GM12878 (cell line): ENCODE measurements around the gene AGAP1. TPM values are rescaled to one million over a fixed set of nuclear protein-coding genes. Genes with fewer than 3 reads are reported as not detected.

Experiments
- ATAC-seq: fragments of 200-7000 bp; cut with Tn5 transposase; 3 replicates; pipeline ENCODE4 v1.9.1; 2020; ENCODE audit warnings: mild to moderate bottlenecking, moderate library complexity
- BruUV-seq: library from RNA; stranded (reverse); fragments of 400-500 nt; replicated peaks from 2 replicates; lab custom pipeline; 2021; lab: Mats Ljungman, UMichigan
- CTCF ChIA-PET: fragments of 300-600 bp; sonication (Branson Sonifier 250); formaldehyde crosslinking; extraction: SDS; loops from one replicate; lab custom pipeline; 2021; ENCODE audit warnings: inconsistent platforms; lab: Yijun Ruan, JAX
- POLR2A ChIA-PET: fragments of 350-600 bp; formaldehyde crosslinking; extraction: SDS; loops from one replicate; lab custom pipeline; 2021; ENCODE audit warnings: inconsistent platforms; lab: Charles Lee
- RAD21 ChIA-PET: fragments of 300-600 bp; sonication (Branson Sonifier 250); formaldehyde crosslinking; loops from one replicate; lab custom pipeline; 2023; ENCODE audit warnings: antibody characterized with exemption; ENCODE audit not compliant: unreplicated experiment; lab: Charles Lee
- SMC1A ChIA-PET: fragments of 300-600 bp; sonication (Branson Sonifier 250); formaldehyde crosslinking; loops from one replicate; lab custom pipeline; 2023; ENCODE audit not compliant: unreplicated experiment, uncharacterized antibody; lab: Charles Lee
- DNase-seq: peaks from one replicate; pipeline ENCODE4 v3.0.0-alpha.2; 2011; ENCODE audit warnings: low read depth, low spot score
- FAIRE-seq: peaks from 3 replicates; lab custom pipeline; 2011; peaks lifted over from hg19 to GRCh38; lab: Jason Lieb, UNC
- H2AFZ ChIP-seq: 2 replicates; pipeline ENCODE4 v1.6.0; 2011; ENCODE audit warnings: low read depth, low read length, control low read depth; ENCODE audit not compliant: control insufficient read depth
- H3K27ac ChIP-seq: 2 replicates; pipeline ENCODE4 v1.5.1; 2011; ENCODE audit warnings: control low read depth; ENCODE audit not compliant: control insufficient read depth, insufficient read depth
- H3K27me3 ChIP-seq, 2 experiments: replicated peaks in 1 of 2; 2 replicates each; pipeline versions ENCODE4 v1.6.0 to v1.6.1; 2011; ENCODE audit warnings: low read length in 1 of 2; ENCODE audit not compliant: control insufficient read depth in 2 of 2, insufficient read depth in 2 of 2
- H3K36me3 ChIP-seq, 2 experiments: 2 replicates each; pipeline ENCODE4 v1.5.1; 2011; ENCODE audit warnings: low read length in 1 of 2; ENCODE audit not compliant: control insufficient read depth in 2 of 2, insufficient read depth in 2 of 2
- H3K4me1 ChIP-seq: 2 replicates; pipeline ENCODE4 v1.6.1; 2011; ENCODE audit warnings: mild to moderate bottlenecking, low read length, moderate library complexity, mixed read lengths; ENCODE audit not compliant: control insufficient read depth, insufficient read depth
- H3K4me2 ChIP-seq: 2 replicates; pipeline ENCODE4 v1.6.0; 2011; ENCODE audit warnings: control low read depth; ENCODE audit not compliant: control insufficient read depth, insufficient read depth
- H3K4me3 ChIP-seq: fragments of 200-600 bp; sonication (generic); 2 replicates; pipeline ENCODE4 v1.5.1; 2016
- H3K79me2 ChIP-seq: 2 replicates; pipeline ENCODE4 v1.6.0; 2011; ENCODE audit warnings: low read length; ENCODE audit not compliant: control insufficient read depth, insufficient read depth
- H3K9ac ChIP-seq: 2 replicates; pipeline ENCODE4 v1.8.0; 2011; ENCODE audit warnings: low read length, control low read depth, mixed read lengths; ENCODE audit not compliant: control insufficient read depth, insufficient read depth
- H3K9me3 ChIP-seq: replicated peaks from 3 replicates; pipeline ENCODE4 v1.5.1; 2011; ENCODE audit warnings: mild to moderate bottlenecking, low read length; ENCODE audit not compliant: control insufficient read depth, insufficient read depth
- H4K20me1 ChIP-seq: 2 replicates; pipeline ENCODE4 v1.6.0; 2011; ENCODE audit not compliant: control insufficient read depth, insufficient read depth
- BMI1 ChIP-seq: fragments of 450-650 bp; IDR thresholded peaks from 2 replicates; pipeline ENCODE4 v1.6.1; 2016; ENCODE audit warnings: mild to moderate bottlenecking, moderate library complexity, borderline replicate concordance
- E2F8 ChIP-seq: fragments of 450-650 bp; IDR thresholded peaks from 2 replicates; pipeline ENCODE4 v1.6.1; 2018; ENCODE audit warnings: mild to moderate bottlenecking, low read depth, moderate library complexity; ENCODE audit not compliant: partially characterized antibody
- ELK1 ChIP-seq: IDR thresholded peaks from 2 replicates; pipeline ENCODE4 v1.6.1; 2012; ENCODE audit warnings: low read depth, low read length, improper control_type of control experiment
- FOS ChIP-seq: IDR thresholded peaks from 3 replicates; pipeline ENCODE4 v1.6.1; 2011; ENCODE audit warnings: borderline replicate concordance; ENCODE audit not compliant: insufficient read length; ENCODE audit errors: extremely low read depth
- HSF1 ChIP-seq: fragments of 150-350 bp; IDR thresholded peaks from 2 replicates; pipeline ENCODE4 v1.6.1; 2014; ENCODE audit warnings: mild to moderate bottlenecking, low read depth, low read length
- MAX ChIP-seq: IDR thresholded peaks from 2 replicates; pipeline ENCODE4 v1.6.1; 2012; ENCODE audit warnings: low read depth, low read length, improper control_type of control experiment
- NFYB ChIP-seq: IDR thresholded peaks from 2 replicates; pipeline ENCODE4 v1.6.1; 2011; ENCODE audit warnings: low read depth, mild to moderate bottlenecking, low read length, improper control_type of control experiment, moderate library complexity; ENCODE audit not compliant: insufficient read depth
- NR2F1 ChIP-seq: fragments of 450-650 bp; conservative IDR thresholded peaks from 2 replicates; pipeline ENCODE4 v1.6.1; 2017; ENCODE audit warnings: mild to moderate bottlenecking
- PAX5 ChIP-seq: IDR thresholded peaks from 2 replicates; pipeline ENCODE4 v1.6.1; 2011; ENCODE audit warnings: low read depth, low read length, borderline replicate concordance
- PBX3 ChIP-seq: IDR thresholded peaks from 2 replicates; pipeline ENCODE4 v1.6.1; 2011; ENCODE audit warnings: mild to moderate bottlenecking, low read depth, low read length, moderate library complexity; ENCODE audit not compliant: insufficient replicate concordance
- SP1 ChIP-seq: IDR thresholded peaks from one replicate; pipeline ENCODE4 v1.6.1; 2011; ENCODE audit warnings: low read depth, low read length
- STAT3 ChIP-seq: IDR thresholded peaks from 2 replicates; pipeline ENCODE4 v1.6.1; 2011; ENCODE audit warnings: low read depth, low read length, improper control_type of control experiment
- TCF7 ChIP-seq: IDR thresholded peaks from 2 replicates; pipeline ENCODE4 v1.6.1; 2014; ENCODE audit warnings: antibody characterized with exemption, borderline replicate concordance
- ZBED1 ChIP-seq: IDR thresholded peaks from 2 replicates; pipeline ENCODE4 v1.6.1; 2016; ENCODE audit warnings: borderline replicate concordance
- ZZZ3 ChIP-seq: IDR thresholded peaks from 2 replicates; pipeline ENCODE4 v1.6.1; 2011; ENCODE audit warnings: low read depth; ENCODE audit not compliant: control insufficient read depth, insufficient read length
- whole genome bisulfite sequencing: methylation state at CpG from one replicate; pipeline ENCODE4 v1.1.6; 2016; ENCODE audit warnings: low lambda C conversion rate; ENCODE audit not compliant: insufficient replicate concordance, insufficient coverage; ENCODE audit errors: missing lambda C conversion rate; 5-methylcytosine and 5-hydroxymethylcytosine counted together
- in situ Hi-C: fragments of 300-500 bp; cut with MboI; formaldehyde crosslinking; loops from 9 replicates; pipeline ENCODE4 v1.14.3; 2018; ENCODE audit warnings: mixed read lengths
- intact Hi-C: fragments of 100-400 bp; cut with micrococcal nuclease; formaldehyde crosslinking; loops from one replicate; pipeline ENCODE4 v1.14.2; 2022; ENCODE audit not compliant: unreplicated experiment
- polyA plus RNA-seq, 11 experiments: library from polyadenylated mRNA; depleted of rRNA in 4 of 11; unstranded in 6 of 11; stranded (reverse) in 5 of 11; fragments of >200 nt; fragmentation: Nextera tagmentation in 4 of 11; fragmentation: Illumina TruSeq in 1 of 11; extraction: Ambion mirVana in 4 of 11; extraction: Trizol in 1 of 11; gene quantifications; 1 replicate in 1 of 11; 2 replicates in 10 of 11; pipeline versions ENCODE4 v1.2.1 to v1.2.3, GENCODE V29; 2011 to 2016; ENCODE audit warnings: inconsistent platforms in 2 of 11, missing spikeins in 2 of 11, low read depth in 1 of 11
- total RNA-seq, 4 experiments: library from RNA; depleted of rRNA in 3 of 4; stranded (reverse); fragments of >200 nt in 3 of 4; fragmentation: Illumina TruSeq in 1 of 4; extraction: Trizol in 1 of 4; gene quantifications; 2 replicates each; pipeline versions ENCODE4 v1.2.1 to v1.2.3, GENCODE V29; 2013 to 2021

The AGAP1 gene
- total and polyA plus RNA-seq, 10 of the 15 experiments (the other 5 are each of a cell fraction or from before 2014, with no cell fraction given) = 0.05 to 0.15 (median 0.06) TPM; not detected in 7

- TF ChIP-seq ZZZ3 (no peak), STAT3 (no peak), MAX (no peak)
Observed at GRCh38 chr2:235666213-235666781, 172.5 kb downstream of the AGAP1 start (continued).

GRCh38 chr2:235668782-235669181 lies 174.9 kb downstream of the AGAP1 start:
- Histone ChIP-seq H3K79me2 (no peaks in the 10 kb centered on the region), H2AFZ (no peak overlapping the region), H3K9me3 (no peaks in the 10 kb centered on the region; the same call in 2 of the 3 replicates), H3K36me3 (no peaks in the 10 kb centered on the region), H4K20me1 (no peaks in the 10 kb centered on the region), H3K27me3 (peaks cover 0 to 4% of the 10 kb centered on the region in 2 experiments; a peak in 3 of 4 replicates), H3K4me3 (no peak overlapping the region), H3K4me1 (no peaks in the 10 kb centered on the region), H3K27ac (no peak overlapping the region), H3K4me2 (no peak overlapping the region), H3K9ac (no peak overlapping the region)
- ChIA-PET SMC1A (no interaction called here), POLR2A (no interaction called here), RAD21 (no interaction called here), CTCF (no interaction called here)
- WGBS = 87% methylated on average over 4 of the region's 4 CpGs
- ATAC-seq (no peak), DNase-seq (no peak), FAIRE-seq (no peak)
- no peak for TF ChIP-seq NFYB
- no peak for TF ChIP-seq FOS
- TF ChIP-seq SP1 = no peak
- no peak for TF ChIP-seq PBX3
- no peak for TF ChIP-seq TCF7
- TF ChIP-seq HSF1 = no peak
- no peak for TF ChIP-seq BMI1
- no peak for TF ChIP-seq NR2F1
- no peak for TF ChIP-seq ELK1
- TF ChIP-seq ZBED1 = no peak
- no peak for TF ChIP-seq E2F8
- TF ChIP-seq PAX5 = no peak
- intact Hi-C loops = no loop called here
- no TSS peak for BruUV-seq
- in situ Hi-C loops = no loop called here
